ENCODE results near the gene HTR4.

GRCh38 chr5:148499452-148499851, 154.9 kb downstream of the HTR4 start:
- no peak for TF ChIP-seq POLR2A (IDR thresholded peaks at IDR 0.05)
- TF ChIP-seq, protein P1, sequence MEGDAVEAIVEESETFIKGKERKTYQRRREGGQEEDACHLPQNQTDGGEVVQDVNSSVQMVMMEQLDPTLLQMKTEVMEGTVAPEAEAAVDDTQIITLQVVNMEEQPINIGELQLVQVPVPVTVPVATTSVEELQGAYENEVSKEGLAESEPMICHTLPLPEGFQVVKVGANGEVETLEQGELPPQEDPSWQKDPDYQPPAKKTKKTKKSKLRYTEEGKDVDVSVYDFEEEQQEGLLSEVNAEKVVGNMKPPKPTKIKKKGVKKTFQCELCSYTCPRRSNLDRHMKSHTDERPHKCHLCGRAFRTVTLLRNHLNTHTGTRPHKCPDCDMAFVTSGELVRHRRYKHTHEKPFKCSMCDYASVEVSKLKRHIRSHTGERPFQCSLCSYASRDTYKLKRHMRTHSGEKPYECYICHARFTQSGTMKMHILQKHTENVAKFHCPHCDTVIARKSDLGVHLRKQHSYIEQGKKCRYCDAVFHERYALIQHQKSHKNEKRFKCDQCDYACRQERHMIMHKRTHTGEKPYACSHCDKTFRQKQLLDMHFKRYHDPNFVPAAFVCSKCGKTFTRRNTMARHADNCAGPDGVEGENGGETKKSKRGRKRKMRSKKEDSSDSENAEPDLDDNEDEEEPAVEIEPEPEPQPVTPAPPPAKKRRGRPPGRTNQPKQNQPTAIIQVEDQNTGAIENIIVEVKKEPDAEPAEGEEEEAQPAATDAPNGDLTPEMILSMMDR (IDR thresholded peaks at IDR 0.05): no peak
